ENCODE data around the gene CD300A.

CD300A gene

DNA sequence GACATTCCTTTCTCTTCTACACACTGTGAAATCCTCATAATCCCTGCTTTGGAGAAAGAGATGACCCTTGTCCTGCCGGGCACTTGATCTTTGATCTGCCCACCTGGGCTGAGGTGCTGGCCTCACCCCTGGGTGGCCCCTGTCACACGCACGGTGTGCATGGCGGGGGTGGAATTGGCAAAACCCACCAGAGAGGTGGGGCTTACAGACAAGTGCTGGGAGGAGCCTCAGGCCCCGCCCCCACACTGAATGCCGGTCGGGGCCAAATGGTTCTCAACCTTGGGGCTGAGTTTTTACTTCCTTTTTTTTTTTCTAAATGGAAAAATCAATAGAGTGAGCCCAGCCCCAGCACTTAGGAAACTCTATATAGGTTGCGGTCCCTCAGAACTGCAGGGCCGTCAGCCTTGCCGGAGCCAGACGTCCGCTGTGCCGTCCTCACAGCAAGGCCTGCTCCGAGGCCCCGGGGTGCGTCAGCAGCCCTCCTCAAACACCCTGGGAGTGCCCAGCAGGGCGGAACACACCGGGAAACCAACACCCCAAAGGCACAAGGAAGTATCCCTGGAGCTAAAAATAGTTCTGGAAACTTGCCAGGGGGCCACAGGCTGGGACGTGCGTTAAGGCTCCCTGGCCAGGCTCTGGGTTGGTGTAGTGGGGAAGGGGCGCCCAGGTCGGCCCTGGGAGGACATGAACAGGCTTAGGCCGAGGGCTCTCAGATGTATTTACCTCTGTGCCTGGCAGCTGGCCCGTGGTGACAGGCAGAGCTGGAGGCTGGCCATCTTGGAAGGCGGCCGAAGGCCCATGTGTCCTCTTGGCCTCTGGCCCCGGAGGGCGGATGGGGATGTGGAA, 23.5 kb upstream of the CD300A start (continued):
- TF ChIP-seq, protein P1, sequence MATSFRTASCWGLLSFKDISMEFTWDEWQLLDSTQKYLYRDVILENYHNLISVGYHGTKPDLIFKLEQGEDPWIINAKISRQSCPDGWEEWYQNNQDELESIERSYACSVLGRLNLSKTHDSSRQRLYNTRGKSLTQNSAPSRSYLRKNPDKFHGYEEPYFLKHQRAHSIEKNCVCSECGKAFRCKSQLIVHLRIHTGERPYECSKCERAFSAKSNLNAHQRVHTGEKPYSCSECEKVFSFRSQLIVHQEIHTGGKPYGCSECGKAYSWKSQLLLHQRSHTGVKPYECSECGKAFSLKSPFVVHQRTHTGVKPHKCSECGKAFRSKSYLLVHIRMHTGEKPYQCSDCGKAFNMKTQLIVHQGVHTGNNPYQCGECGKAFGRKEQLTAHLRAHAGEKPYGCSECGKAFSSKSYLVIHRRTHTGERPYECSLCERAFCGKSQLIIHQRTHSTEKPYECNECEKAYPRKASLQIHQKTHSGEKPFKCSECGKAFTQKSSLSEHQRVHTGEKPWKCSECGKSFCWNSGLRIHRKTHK (tag by site-specific recombination; IDR thresholded peaks at IDR 0.05): no peak
- no peak for TF ChIP-seq ZNF175 (tag by site-specific recombination; IDR thresholded peaks at IDR 0.05)
- 0 out of 2 replicates have a peak, but pooled peaks have one; percentile 18 for TF ChIP-seq ZNF24 (tag by site-specific recombination; IDR thresholded peaks at IDR 0.05)
- TF ChIP-seq, protein P2, sequence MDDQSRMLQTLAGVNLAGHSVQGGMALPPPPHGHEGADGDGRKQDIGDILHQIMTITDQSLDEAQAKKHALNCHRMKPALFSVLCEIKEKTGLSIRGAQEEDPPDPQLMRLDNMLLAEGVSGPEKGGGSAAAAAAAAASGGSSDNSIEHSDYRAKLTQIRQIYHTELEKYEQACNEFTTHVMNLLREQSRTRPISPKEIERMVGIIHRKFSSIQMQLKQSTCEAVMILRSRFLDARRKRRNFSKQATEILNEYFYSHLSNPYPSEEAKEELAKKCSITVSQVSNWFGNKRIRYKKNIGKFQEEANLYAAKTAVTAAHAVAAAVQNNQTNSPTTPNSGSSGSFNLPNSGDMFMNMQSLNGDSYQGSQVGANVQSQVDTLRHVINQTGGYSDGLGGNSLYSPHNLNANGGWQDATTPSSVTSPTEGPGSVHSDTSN (CRISPR knock-in tag; IDR thresholded peaks at IDR 0.05): no peak
- no peak for TF ChIP-seq ZNF549 (tag by site-specific recombination; IDR thresholded peaks at IDR 0.05)
- 0 out of 2 replicates have a peak, but pooled peaks have one; percentile 35 for TF ChIP-seq ZNF629 (tag by site-specific recombination; IDR thresholded peaks at IDR 0.05)
- TF ChIP-seq ZNF585B (tag by site-specific recombination; IDR thresholded peaks at IDR 0.05): no peak
- no peak for TF ChIP-seq SCRT1 (tag by site-specific recombination; IDR thresholded peaks at IDR 0.05; ENCODE audit: borderline replicate concordance)
- peak; percentile 65 for TF ChIP-seq GLIS2 (tag by site-specific recombination; IDR thresholded peaks at IDR 0.05)
- TF ChIP-seq, protein P3, sequence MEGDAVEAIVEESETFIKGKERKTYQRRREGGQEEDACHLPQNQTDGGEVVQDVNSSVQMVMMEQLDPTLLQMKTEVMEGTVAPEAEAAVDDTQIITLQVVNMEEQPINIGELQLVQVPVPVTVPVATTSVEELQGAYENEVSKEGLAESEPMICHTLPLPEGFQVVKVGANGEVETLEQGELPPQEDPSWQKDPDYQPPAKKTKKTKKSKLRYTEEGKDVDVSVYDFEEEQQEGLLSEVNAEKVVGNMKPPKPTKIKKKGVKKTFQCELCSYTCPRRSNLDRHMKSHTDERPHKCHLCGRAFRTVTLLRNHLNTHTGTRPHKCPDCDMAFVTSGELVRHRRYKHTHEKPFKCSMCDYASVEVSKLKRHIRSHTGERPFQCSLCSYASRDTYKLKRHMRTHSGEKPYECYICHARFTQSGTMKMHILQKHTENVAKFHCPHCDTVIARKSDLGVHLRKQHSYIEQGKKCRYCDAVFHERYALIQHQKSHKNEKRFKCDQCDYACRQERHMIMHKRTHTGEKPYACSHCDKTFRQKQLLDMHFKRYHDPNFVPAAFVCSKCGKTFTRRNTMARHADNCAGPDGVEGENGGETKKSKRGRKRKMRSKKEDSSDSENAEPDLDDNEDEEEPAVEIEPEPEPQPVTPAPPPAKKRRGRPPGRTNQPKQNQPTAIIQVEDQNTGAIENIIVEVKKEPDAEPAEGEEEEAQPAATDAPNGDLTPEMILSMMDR (tag by site-specific recombination; IDR thresholded peaks at IDR 0.05): no peak
- TF ChIP-seq, protein P4, sequence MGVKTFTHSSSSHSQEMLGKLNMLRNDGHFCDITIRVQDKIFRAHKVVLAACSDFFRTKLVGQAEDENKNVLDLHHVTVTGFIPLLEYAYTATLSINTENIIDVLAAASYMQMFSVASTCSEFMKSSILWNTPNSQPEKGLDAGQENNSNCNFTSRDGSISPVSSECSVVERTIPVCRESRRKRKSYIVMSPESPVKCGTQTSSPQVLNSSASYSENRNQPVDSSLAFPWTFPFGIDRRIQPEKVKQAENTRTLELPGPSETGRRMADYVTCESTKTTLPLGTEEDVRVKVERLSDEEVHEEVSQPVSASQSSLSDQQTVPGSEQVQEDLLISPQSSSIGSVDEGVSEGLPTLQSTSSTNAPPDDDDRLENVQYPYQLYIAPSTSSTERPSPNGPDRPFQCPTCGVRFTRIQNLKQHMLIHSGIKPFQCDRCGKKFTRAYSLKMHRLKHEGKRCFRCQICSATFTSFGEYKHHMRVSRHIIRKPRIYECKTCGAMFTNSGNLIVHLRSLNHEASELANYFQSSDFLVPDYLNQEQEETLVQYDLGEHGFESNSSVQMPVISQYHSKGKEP (tag by site-specific recombination; IDR thresholded peaks at IDR 0.05): 0 out of 2 replicates have a peak, but pooled peaks have one; percentile 25
- TF ChIP-seq KLF8 (tag by site-specific recombination; IDR thresholded peaks at IDR 0.05): no peak
- no peak for TF ChIP-seq ZNF514 (tag by site-specific recombination; IDR thresholded peaks at IDR 0.05)
- TF ChIP-seq ZBTB7A (tag by site-specific recombination; IDR thresholded peaks at IDR 0.05; ENCODE audit: low read depth): no peak
- TF ChIP-seq GFI1B (tag by site-specific recombination; IDR thresholded peaks at IDR 0.05): no peak
- TF ChIP-seq, protein P5, sequence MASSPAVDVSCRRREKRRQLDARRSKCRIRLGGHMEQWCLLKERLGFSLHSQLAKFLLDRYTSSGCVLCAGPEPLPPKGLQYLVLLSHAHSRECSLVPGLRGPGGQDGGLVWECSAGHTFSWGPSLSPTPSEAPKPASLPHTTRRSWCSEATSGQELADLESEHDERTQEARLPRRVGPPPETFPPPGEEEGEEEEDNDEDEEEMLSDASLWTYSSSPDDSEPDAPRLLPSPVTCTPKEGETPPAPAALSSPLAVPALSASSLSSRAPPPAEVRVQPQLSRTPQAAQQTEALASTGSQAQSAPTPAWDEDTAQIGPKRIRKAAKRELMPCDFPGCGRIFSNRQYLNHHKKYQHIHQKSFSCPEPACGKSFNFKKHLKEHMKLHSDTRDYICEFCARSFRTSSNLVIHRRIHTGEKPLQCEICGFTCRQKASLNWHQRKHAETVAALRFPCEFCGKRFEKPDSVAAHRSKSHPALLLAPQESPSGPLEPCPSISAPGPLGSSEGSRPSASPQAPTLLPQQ (tag by site-specific recombination; IDR thresholded peaks at IDR 0.05): no peak
- TF ChIP-seq GLI2 (tag by site-specific recombination; IDR thresholded peaks at IDR 0.05; ENCODE audit: borderline replicate concordance, low read depth): no peak
- peak; percentile 91 for TF ChIP-seq SP7 (tag by site-specific recombination; IDR thresholded peaks at IDR 0.05)
- no peak; the same call in 1 of the 2 replicates for TF ChIP-seq KLF9 (tag by site-specific recombination; IDR thresholded peaks at IDR 0.05; ENCODE audit: low read depth)
- TF ChIP-seq ZNF48 (tag by site-specific recombination; IDR thresholded peaks at IDR 0.05): no peak
- no peak for TF ChIP-seq ZFP37 (tag by site-specific recombination; IDR thresholded peaks at IDR 0.05)
- TF ChIP-seq ZNF404 (tag by site-specific recombination; IDR thresholded peaks at IDR 0.05): no peak
- TF ChIP-seq, protein P6, sequence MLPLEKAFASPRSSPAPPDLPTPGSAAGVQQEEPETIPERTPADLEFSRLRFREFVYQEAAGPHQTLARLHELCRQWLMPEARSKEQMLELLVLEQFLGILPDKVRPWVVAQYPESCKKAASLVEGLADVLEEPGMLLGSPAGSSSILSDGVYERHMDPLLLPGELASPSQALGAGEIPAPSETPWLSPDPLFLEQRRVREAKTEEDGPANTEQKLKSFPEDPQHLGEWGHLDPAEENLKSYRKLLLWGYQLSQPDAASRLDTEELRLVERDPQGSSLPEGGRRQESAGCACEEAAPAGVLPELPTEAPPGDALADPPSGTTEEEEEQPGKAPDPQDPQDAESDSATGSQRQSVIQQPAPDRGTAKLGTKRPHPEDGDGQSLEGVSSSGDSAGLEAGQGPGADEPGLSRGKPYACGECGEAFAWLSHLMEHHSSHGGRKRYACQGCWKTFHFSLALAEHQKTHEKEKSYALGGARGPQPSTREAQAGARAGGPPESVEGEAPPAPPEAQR (tag by site-specific recombination; IDR thresholded peaks at IDR 0.05): no peak
- TF ChIP-seq, protein P7, sequence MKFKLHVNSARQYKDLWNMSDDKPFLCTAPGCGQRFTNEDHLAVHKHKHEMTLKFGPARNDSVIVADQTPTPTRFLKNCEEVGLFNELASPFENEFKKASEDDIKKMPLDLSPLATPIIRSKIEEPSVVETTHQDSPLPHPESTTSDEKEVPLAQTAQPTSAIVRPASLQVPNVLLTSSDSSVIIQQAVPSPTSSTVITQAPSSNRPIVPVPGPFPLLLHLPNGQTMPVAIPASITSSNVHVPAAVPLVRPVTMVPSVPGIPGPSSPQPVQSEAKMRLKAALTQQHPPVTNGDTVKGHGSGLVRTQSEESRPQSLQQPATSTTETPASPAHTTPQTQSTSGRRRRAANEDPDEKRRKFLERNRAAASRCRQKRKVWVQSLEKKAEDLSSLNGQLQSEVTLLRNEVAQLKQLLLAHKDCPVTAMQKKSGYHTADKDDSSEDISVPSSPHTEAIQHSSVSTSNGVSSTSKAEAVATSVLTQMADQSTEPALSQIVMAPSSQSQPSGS (tag by site-specific recombination; IDR thresholded peaks at IDR 0.05; ENCODE audit: low read depth): no peak
- TF ChIP-seq, protein P8, sequence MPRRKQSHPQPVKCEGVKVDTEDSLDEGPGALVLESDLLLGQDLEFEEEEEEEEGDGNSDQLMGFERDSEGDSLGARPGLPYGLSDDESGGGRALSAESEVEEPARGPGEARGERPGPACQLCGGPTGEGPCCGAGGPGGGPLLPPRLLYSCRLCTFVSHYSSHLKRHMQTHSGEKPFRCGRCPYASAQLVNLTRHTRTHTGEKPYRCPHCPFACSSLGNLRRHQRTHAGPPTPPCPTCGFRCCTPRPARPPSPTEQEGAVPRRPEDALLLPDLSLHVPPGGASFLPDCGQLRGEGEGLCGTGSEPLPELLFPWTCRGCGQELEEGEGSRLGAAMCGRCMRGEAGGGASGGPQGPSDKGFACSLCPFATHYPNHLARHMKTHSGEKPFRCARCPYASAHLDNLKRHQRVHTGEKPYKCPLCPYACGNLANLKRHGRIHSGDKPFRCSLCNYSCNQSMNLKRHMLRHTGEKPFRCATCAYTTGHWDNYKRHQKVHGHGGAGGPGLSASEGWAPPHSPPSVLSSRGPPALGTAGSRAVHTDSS (tag by site-specific recombination; IDR thresholded peaks at IDR 0.05): no peak
